ENCODE measurements around the gene ARRDC1.
"Not testable (repeated sequence)": the region's sequence is repeated elsewhere in the genome, so short reads cannot be mapped to it uniquely, and the experiment has no call there.

ARRDC1 gene

DNA sequence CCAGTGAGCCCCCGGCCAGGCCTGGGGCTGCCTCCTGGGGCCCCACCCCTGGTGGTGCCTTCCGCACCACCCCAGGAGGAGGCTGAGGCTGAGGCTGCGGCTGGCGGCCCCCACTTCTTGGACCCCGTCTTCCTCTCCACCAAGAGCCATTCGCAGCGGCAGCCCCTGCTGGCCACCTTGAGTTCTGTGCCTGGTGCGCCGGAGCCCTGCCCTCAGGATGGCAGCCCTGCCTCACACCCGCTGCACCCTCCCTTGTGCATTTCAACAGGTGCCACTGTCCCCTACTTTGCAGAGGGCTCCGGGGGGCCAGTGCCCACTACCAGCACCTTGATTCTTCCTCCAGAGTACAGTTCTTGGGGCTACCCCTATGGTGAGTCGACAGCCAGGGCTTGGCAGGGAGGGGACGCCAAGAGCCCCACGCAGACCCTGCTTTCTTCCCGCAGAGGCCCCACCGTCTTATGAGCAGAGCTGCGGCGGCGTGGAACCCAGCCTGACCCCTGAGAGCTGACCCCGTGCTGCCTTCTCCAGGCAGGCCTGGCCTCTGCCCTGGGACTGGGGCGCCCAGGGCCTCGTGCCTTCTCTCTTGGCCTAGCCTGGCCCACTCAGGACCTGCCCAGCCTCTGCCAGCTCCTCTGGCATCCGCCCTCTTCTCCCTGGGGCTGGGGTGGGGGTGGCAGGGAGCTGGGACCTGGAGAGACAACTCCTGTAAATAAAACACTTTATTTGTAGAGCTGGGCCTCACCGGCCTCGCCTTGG, 9.3 kb downstream of the ARRDC1 start:
- no peak for DNase-seq

DNA sequence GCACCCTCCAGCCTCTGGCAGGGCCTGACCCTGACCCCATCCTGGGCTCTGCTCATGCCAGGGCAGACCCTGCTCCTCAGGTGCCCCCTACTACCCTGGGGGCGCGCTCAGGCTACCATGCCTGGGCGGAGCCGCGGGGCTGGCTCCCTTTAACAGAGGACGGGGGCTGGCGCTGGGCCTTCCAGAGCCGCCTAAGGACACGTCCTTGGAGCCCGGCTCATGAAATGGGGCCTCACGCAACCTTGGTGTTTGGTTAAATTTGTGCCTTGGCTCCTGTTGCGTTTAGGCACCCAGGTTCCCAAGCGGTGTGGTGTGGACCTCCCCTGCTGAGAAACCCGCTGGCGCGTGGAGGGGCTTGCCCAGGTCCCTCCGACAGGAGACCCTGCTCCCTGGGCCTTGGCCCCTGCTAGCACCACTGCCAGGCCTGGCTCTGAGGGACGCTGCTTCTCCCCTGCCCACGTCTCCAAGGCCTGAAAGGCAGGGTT, 9.9 kb downstream of the ARRDC1 start:
- DNase-seq: no peak

DNA sequence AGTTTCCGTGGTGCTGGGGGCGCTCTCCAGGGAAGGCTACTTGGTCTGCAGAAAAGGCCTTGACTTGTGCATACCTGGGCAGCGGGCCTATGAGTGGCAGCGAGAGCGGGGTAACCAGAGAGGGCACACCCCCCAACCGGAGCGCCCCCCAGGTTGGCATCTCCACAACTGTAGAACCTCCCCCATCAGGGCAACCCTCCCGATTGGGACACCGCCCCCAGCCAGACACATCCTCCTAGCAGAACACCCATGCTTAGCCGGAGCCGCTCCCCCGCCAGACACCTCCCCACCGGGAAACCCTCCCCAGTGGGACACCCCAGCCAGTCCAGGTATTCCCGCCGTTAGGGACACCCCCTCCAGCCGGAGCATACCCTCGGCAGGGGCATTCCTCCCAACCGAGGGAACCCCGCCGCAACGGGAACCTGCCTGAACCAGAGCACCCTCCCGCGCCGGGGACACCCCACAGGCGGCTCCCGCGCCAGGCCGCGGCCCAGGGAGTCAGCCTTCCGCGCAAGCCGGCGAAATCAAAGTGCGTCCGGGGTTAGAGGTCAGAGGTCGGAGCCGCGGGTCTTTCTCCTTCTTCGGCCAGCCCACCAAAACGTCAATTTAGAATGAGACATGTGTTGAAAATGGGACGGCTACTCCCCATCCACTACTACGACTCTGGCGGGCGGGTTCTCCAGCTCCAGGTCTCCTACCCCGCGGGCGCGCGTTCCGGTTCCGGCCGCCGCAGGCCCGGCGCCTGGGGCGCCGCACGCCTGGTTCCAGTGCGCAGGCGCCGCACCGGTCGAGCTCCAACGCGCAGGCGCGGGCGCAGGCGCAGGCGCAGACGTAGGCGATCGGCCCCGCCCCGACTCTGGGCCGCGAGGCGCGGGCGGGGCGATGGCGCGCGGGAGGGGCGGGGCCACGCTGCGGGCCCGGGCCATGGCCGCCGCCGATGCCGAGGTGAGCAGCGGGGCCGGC, 12.9 kb downstream of the ARRDC1 start, which contains the start of gene EHMT1:
TSS of gene EHMT1 (plus strand) at position 901 of the 963 bp plus-strand sequence. CDS start at position 925, 24 bp downstream.
- DNase-seq: peak; percentile 92

DNA sequence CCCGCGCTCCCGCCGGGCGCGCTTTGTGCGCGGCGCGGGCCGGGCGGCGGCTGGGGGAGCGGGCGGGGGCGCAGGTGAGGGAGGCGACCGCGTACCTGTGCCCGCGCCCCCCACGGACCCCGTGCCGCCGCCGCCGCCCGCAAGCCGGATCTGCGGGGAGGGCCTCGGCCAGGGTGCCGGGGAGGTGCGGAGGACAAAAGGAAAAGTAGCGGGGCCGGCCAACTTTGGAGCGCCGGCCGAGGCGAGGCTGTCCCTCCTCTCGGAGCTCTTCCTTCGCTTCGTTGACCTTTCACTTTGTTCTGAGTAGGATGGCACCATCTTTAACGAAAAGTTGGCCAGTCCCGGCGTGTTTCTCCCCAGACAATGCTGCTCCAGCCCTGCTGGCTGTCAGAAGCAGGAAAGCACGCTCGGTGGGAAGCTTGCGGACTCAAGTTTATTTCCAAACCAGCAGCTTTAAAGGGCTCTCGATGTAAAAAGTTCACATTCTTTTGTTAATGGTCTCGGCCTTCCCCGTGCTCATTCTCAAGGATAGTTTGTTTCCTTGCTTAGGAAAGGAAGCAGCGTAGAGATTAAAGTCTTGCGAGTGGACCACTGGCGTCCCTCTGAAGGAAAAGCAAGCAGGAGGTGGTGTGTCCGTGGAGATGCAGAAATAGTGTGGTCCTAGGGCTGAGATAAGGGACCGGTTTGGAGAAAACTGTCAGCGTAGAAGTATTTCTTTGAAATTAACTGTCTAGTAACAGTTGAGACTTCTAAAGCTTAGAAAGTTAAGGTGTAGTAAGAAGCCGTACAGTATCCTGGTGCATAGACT, 14.0 kb downstream of the ARRDC1 start:
- no peak for DNase-seq

DNA sequence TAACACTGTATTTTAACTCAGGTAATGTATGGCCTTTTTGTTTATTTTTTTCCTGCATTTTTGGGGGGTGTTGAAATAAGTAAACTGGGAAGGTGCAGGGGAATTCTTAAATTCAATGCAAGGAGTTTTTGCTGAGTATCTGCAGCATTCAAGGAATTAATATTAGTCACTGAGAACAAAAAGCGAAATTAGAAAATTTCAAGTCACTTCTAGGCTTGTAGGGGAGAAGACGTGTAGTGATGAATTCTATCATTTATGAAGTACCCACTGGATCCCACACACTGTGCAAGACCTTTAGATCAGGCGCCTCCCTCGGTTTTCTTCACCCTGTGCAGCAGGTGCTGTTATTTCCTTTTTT, 14.5 kb downstream of the ARRDC1 start:
- DNase-seq: no peak

DNA sequence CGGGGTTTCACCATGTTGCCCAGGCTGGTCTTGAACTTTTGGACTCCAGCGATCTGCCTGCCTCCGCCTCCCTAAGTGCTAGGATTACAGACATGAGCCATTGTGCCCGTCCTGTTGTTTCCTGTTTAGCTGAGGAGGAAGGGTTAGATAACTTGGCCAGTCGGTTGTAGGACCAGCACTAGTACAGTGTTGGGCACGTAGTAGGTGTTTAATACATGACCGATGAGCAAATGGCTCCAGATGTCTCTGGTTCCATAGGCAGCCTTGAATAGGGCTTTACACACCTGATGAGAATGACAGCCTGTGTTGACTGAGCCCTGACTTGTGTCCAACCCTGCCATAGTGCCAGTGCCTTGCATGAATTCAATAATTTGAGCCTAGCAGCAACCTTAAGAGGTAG, 15.1 kb downstream of the ARRDC1 start:
- DNase-seq: no peak

DNA sequence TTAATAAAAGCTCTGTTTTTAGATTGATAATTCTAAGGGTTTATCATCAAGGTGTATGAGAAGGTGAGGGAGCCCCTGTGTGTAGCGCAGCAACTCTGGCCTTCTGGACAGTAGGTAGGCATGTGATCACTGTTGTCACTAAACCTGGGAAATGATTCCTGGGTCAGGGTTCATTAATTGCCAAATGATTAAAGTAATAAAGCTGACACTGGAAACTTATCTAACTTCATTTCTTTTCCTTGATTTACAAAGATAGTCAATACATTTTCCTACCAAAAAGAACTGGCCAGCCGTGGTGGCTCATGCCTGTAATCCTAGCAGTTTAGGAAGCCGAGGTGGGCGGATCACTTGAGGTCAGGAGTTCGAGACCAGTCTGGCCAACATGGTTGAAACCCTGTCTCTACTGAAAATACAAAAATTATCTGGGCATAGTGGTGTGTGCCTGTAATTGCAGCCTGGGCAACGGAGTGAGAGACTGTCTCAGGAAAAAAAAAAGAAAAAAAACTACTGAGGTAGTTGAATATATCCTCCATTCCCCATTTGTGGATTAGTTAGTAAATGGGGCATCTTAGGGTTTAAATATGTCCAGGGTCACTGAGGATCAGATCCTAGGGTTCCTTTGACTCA, 15.8 kb downstream of the ARRDC1 start:
- DNase-seq: peak; percentile 24

DNA sequence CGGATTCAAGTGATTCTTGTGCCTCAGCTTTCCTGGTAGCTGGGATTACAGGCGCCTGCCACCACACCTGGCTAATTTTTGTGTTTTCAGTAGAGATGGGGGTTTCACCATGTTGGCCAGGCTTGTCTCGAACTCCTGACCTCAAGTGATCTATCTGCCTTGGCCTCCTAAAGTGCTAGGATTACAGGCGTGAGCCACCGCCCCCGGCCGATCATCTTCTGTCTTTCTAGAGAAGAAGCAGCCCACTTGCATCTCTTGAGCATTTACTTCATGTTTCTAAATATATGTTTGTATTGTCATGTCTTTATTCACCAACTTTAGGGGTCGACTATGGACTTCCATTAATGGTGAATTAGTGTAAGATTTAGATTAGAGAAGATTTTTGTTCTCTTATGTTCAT, 16.7 kb downstream of the ARRDC1 start:
- not testable (repeated sequence) for DNase-seq

DNA sequence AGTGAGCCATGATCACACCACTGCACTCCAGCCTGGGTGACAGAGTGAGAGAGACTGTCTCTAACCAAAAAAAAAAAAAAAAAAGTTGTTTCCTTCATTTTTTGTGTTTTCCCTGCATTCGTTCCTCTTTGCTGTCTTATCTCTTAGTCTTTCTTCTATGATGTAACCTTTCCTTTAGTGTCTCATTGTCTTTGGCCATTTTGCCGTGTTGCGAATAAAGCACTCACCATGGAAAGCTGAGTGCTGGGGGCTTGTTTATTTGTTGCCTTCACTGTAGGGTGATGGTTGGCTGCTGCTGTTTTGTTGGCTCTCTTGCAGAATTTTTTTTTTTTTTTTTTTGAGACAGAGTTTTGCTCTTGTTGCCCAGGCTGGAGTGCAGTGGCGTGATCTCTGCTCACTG, 21.0 kb downstream of the ARRDC1 start:
- no peak for DNase-seq

DNA sequence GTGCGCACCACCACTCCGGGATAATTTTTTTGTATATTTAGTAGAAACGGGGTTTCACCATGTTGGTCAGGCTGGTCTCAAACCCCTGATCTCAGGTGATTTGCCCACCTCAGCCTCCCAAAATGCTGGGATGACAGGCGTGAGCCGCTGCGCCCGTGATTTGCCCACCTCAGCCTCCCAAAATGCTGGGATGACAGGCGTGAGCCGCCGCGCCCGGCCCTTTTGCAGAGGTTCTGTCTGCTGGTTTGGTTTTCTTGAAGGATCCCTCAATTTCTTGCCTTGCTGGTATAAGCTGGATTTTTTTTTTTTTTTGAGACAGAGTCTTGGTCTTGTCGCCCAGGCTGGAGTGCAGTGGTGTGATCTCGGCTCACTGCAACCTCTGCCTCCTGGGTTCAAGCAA, 21.9 kb downstream of the ARRDC1 start:
- DNase-seq: not testable (repeated sequence)

DNA sequence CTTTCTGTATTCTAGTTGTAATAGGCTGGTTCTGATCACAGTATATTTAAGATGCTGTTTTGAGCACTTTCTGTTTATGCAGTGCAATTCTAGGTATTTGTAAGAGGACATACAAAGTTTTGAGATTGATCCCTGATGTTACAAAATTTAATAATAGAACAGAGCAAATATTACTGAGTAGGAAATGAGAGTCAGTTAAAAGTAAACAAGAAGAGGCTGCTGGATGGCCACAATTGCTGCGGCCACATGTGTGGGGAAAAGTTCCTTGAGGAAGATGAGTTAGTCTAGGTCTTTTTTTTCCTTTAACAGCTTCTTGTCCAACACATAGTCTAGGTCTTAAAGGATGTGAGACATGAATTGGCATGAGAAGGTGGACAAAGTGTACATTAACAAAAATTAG, 24.6 kb downstream of the ARRDC1 start:
- no peak for DNase-seq

DNA sequence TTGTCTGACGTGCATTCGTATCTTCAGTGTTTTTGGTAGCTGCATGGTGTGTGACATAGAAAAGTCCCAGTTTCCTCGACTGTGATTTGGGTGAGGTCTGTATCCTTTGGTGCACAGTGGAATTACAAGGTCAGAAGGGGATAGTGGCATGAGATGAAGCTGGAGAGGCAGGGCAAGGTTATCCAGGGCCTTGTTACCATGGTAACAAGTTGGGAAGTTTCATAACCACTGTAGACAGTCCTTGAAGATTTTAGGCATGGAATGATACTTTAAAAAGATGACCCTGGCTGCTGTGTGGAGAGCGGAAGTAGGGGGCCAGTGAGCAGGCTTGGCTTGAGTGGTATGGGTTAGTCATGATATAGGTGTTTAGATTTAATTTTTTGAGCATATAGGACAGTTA, 25.2 kb downstream of the ARRDC1 start:
- DNase-seq: no peak

DNA sequence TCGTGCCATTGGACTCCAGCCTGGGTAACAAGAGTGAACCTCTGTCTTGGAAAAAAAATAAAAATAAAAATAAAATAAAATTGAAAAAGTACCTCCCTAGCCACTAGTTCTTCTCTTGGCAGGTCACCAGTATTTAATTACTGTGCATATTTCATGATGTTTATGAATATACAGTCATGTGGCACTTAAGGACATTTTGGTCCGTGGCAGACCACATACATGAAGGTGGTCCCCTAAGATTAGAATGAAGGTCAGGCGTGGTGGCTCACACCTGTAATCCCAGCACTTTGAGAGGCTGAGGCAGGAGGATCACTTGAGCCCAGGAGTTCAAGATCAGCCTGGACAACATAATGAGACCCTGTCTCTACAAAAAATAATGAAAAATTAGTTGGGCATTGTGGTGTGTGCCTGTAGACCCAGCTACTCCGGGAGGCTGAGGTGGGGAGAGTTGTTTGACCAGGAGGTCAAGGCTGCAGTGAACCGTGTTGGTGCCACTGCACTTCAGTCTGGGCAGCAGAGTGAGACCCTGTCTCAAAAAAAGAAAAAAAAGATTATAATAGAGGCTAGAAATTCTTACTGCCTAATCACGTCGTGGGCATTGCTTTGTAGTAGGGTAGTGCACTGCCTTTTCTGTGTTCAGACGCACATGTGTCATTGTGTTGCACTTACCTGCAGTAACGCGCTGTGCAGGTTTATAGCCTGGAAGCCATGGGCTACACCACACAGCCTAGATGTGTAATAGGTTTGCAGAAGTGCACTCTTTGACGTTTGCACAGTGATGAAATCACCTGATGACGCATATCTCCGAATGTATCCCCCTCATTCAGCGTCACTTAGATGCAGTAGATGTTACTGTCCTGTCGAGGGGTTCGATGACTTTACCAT, 26.1 kb downstream of the ARRDC1 start:
- DNase-seq: no peak

DNA sequence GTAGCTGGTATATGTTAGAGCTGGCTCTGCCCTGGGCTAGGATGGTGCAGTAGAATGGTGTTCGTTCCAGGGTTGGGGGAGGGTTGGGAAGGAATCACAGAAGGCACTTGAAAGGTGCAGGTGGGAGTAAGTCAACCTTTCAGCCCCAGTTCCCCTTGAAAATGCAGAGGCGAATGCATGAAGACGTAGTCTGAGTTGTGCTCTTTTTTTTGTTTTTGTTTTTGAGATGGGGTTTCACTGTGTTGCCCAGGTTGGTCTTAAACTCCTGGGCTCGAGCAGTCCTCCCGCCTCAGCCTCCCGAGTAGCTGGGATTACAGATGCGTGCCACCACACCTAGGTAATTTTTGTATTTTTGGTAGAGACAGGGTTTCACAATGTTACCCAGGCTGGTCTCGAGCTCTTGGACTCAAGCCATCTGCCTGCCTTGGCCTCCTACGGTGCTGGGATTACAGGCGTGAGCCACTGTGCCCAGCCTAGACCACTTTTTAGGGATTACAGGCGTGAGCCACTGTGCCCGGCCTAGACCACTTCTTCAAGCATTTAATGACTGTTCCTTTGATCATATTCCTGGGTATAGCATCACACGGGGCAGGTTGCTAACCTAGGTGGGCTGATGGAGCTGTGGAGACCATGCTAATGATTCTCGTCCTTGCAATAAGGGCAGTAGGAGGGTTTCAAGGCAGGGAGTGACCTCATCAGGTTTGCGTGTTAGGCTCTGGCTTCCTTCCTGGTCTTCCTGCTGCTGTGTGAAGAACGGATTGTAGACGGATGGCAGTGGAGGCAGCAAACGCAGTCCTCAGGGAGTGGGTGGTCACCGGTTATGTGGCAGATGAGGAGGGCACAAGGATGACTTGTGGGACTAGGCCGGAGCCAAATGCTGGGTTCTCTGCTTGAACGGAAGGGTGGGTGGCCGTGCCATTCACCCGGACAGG, 27.0 kb downstream of the ARRDC1 start:
- DNase-seq: no peak

DNA sequence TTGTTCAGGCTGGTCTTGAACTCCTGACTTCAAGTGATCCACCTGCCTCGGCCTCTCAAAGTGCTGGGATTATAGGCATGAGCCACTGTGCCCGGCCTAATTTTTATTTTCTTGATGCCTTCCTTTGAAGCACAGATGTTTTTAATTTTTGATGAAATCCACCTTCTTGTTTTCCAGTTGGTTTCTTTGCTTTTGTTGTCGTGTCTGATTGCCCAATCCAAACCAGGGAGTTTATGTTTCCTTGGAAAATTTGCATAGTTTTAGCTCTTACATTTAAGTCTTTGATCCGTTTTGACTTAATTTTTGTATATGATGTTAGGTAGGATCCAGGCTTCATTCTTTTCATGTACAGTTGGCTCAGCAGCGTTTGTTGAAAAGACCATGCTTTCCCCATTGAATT, 28.5 kb downstream of the ARRDC1 start:
- no peak for DNase-seq

DNA sequence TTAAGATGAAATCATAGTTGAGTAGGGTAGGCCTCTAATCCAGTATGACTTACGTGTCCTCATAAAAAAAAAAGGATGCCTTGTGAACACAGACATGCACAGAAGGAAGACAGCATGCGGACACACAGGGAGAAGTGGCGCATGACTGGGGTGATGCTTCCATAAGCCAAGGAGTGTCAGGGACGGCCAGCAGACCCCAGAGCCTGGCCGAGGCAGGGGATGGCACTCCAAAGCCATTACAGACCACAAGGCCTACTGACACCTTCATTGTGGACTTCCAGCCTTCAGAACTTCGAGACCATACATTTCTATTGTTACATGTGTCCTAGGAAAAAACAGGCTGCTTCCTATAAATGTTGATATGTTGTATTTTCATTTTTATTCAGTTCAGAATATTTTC, 33.2 kb downstream of the ARRDC1 start:
- DNase-seq: no peak

DNA sequence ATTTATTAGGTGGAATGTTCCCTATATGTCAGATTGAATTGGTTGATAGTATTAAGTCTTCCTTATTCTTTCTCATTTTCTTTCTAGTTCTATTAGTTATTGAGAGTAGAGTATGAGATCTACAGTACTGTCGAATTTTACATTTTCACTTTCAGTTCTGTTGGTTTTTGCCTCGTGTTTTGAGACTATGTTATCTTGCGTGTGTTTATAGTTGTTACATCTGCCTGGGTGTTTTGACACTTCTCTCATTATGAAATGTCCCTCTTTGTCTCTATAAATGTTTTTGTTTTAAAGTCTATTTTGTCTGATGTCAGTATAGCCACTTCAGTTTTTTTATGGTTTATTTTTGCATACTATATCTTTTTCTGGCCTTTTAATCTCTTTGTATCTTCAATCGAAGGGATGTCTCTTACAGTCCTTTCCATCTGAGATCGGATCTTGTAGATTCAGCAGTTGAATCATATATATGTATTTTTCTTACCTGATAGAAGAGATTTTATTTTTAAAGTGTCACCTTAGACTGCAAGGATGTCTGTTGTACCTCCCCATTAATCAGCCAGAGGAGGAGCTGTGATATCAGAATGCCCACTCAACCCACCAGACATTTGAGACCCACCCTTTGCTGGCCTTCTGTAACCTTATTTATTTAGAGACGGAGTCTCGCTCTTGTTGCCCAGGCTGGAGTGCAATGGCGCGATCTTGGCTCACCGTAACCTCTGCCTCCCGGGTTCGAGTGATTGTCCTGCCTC, 34.0 kb downstream of the ARRDC1 start:
- DNase-seq: no peak

DNA sequence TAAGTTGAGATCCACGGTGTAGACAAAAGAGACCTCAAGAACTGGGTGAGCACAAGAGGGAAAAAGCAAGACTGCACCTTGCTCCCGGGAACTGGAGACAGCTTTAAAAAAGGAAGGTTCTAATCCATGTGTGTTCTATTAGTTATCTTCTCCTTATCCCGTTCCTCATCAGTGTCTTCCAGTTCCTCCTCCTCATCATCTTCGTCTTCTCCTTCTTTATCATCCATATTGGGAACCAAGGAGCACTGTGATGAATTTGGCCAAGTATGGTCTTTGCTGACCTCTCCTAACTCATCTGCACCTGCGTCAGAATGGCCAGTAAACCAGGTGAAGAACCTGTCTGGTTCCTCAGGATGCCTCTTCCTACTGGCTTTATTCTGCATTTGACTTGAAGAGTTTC, 35.4 kb downstream of the ARRDC1 start:
- DNase-seq: no peak

DNA sequence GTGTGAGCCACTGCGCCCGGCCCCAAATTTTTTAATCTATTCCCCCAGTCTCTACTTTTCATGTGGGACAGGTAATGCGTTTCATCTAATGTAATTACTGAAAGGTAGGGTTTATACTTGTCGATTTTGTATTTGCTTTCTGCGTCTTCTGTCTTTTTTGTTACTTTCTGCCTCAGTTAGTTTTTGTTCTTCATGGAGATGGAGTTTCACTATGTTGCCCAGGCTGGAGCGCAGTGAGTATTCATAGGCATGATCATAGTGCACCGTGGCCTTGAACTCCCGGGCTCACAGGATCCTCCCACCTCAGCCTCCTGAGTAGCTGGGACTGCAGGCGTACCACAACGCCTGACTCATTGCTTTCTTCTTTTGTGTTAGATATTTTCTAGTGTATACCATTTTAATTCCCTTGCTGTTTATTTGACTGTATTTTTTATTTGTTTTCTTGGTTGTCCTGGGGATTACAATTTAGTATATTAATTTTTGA, 36.7 kb downstream of the ARRDC1 start:
- DNase-seq: no peak
